Fibroblast of lung (primary cell): ENCODE measurements around the gene TRIM36. TPM values are rescaled to one million over a fixed set of nuclear protein-coding genes. Genes with fewer than 3 reads are reported as not detected.

Source experiments
- DNase-seq, 2 donors: peaks; one replicate each; pipeline versions ENCODE4 v3.0.0 to v3.0.0-alpha.2; 2010; ENCODE audit warnings: low read depth in 2 of 2
- H2AFZ ChIP-seq: 2 replicates; pipeline ENCODE4 v1.5.1; 2012; ENCODE audit warnings: low read length, control low read depth, inconsistent platforms
- H3K27ac ChIP-seq: 2 replicates; pipeline ENCODE4 v1.5.1; 2011; ENCODE audit warnings: low read length, control low read depth; ENCODE audit not compliant: insufficient read depth
- H3K27me3 ChIP-seq: 2 replicates; pipeline ENCODE4 v1.5.1; 2011; ENCODE audit warnings: mild to moderate bottlenecking, low read length; ENCODE audit not compliant: control insufficient read depth, insufficient read depth
- H3K36me3 ChIP-seq: 2 replicates; pipeline ENCODE4 v1.5.1; 2011; ENCODE audit warnings: low read length; ENCODE audit not compliant: control insufficient read depth, insufficient read depth
- H3K4me1 ChIP-seq: 2 replicates; pipeline ENCODE4 v1.5.1; 2011; ENCODE audit warnings: low read length; ENCODE audit not compliant: control insufficient read depth, insufficient read depth; ENCODE audit errors: extremely low read depth
- H3K4me2 ChIP-seq: 2 replicates; pipeline ENCODE4 v1.5.1; 2011; ENCODE audit warnings: low read length, control low read depth; ENCODE audit not compliant: insufficient read depth; ENCODE audit errors: extremely low read depth
- H3K4me3 ChIP-seq, 4 experiments: fragments of 200-600 bp in 1 of 4; sonication (generic) in 1 of 4; replicated peaks in 1 of 4; 2 replicates each; pipeline ENCODE4 v1.5.1; 2011 to 2016; ENCODE audit warnings: low read length in 4 of 4, low read depth in 3 of 4, mild to moderate bottlenecking in 3 of 4, control low read depth in 2 of 4, inconsistent platforms in 1 of 4, mixed read lengths in 1 of 4; ENCODE audit not compliant: insufficient read depth in 1 of 4; ENCODE audit errors: control extremely low read depth in 1 of 4
- H3K79me2 ChIP-seq: 2 replicates; pipeline ENCODE4 v1.5.1; 2012; ENCODE audit warnings: mild to moderate bottlenecking, low read length, inconsistent platforms; ENCODE audit not compliant: control insufficient read depth, insufficient read depth
- H3K9ac ChIP-seq: 2 replicates; pipeline ENCODE4 v1.5.1; 2011; ENCODE audit warnings: mild to moderate bottlenecking, low read length, control low read depth; ENCODE audit not compliant: insufficient read depth
- H3K9me3 ChIP-seq: 2 replicates; pipeline ENCODE4 v1.5.1; 2012; ENCODE audit warnings: low read depth, low read length; ENCODE audit not compliant: control insufficient read depth, insufficient read depth
- H4K20me1 ChIP-seq: 2 replicates; pipeline ENCODE4 v1.5.1; 2011; ENCODE audit warnings: low read length; ENCODE audit not compliant: control insufficient read depth, insufficient read depth; ENCODE audit errors: extremely low read depth
- CTCF ChIP-seq, 2 donors: IDR thresholded peaks in 1 of 2; conservative IDR thresholded peaks in 1 of 2; 1 replicate in 1 of 2; 2 replicates in 1 of 2; pipeline ENCODE4 v1.5.1; 2011 to 2012; ENCODE audit warnings: low read length in 2 of 2, control low read depth in 1 of 2, inconsistent platforms in 1 of 2, low read depth in 1 of 2, mild to moderate bottlenecking in 1 of 2
- EZH2 ChIP-seq: IDR thresholded peaks from 2 replicates; pipeline ENCODE4 v1.5.1; 2012; ENCODE audit warnings: low read length, control low read depth, mild to moderate bottlenecking; ENCODE audit errors: missing control alignments
- polyA plus RNA-seq, 2 donors: library from polyadenylated mRNA; depleted of rRNA in 1 of 2; stranded (reverse) in 1 of 2; unstranded in 1 of 2; fragments of >200 nt; gene quantifications; 2 replicates each; pipeline ENCODE4 v1.2.1, GENCODE V29; 2011 to 2012; ENCODE audit warnings: missing spikeins in 1 of 2
- total RNA-seq: library from RNA; depleted of rRNA; stranded (reverse); fragments of >200 nt; gene quantifications from 2 replicates; pipeline ENCODE4 v1.2.1, GENCODE V29; 2014

The TRIM36 gene
- total and polyA plus RNA-seq, 2 donors (not counting 1 experiment from before 2014, with no cell fraction given), result 0.12 to 0.33 TPM

GRCh38 chr5:115202952-115203351, 33.2 kb upstream of the TRIM36 start:
- Histone ChIP-seq H2AFZ (no peak overlapping the region), H3K9me3 (no peaks in the 10 kb centered on the region), H3K9ac (no peak overlapping the region), H3K27ac (no peak overlapping the region), H3K36me3 (no peaks in the 10 kb centered on the region), H3K79me2 (no peaks in the 10 kb centered on the region), H3K4me1 (no peaks in the 10 kb centered on the region), H3K4me2 (no peak overlapping the region), H3K27me3 (no peaks in the 10 kb centered on the region), H4K20me1 (no peaks in the 10 kb centered on the region), H3K4me3 (no peak overlapping the region)
- TF ChIP-seq CTCF (conservative IDR thresholded peaks at IDR 0.05 in 1 of 2, IDR thresholded peaks at IDR 0.05 in 1 of 2; ENCODE audit: low read depth in 1 of 2, low read length in 2 of 2) (no peak), EZH2 (no peak)
- DNase-seq, result no peak

GRCh38 chr5:115196161-115196560, 26.5 kb upstream of the TRIM36 start:
- H3K4me2 ChIP-seq, result no peak overlapping the region
- H2AFZ ChIP-seq, result no peak overlapping the region
- DNase-seq, result no peak
- no peak overlapping the region for H3K27ac ChIP-seq
- H4K20me1 ChIP-seq, result no peaks in the 10 kb centered on the region
- H3K36me3 ChIP-seq, result no peaks in the 10 kb centered on the region
- no peaks in the 10 kb centered on the region for H3K79me2 ChIP-seq
- TF ChIP-seq CTCF (conservative IDR thresholded peaks at IDR 0.05 in 1 of 2, IDR thresholded peaks at IDR 0.05 in 1 of 2; ENCODE audit: low read depth in 1 of 2, low read length in 2 of 2) (no peak), EZH2 (no peak)
- H3K4me1 ChIP-seq, result no peaks in the 10 kb centered on the region
- no peaks in the 10 kb centered on the region for H3K27me3 ChIP-seq
- H3K9me3 ChIP-seq, result no peaks in the 10 kb centered on the region
- H3K4me3 ChIP-seq, result no peak overlapping the region
- H3K9ac ChIP-seq, result no peak overlapping the region

GRCh38 chr5:115194676-115195075, 25.0 kb upstream of the TRIM36 start:
- TF ChIP-seq CTCF (conservative IDR thresholded peaks at IDR 0.05 in 1 of 2, IDR thresholded peaks at IDR 0.05 in 1 of 2; ENCODE audit: low read depth in 1 of 2, low read length in 2 of 2), result no peak
- TF ChIP-seq EZH2, result no peak
- Histone ChIP-seq H2AFZ (no peak overlapping the region), H3K4me3 (no peak overlapping the region), H3K79me2 (no peaks in the 10 kb centered on the region), H3K27me3 (no peaks in the 10 kb centered on the region), H4K20me1 (no peaks in the 10 kb centered on the region), H3K4me1 (no peaks in the 10 kb centered on the region), H3K27ac (no peak overlapping the region), H3K9ac (no peak overlapping the region), H3K36me3 (no peaks in the 10 kb centered on the region), H3K4me2 (no peak overlapping the region), H3K9me3 (no peaks in the 10 kb centered on the region)
- DNase-seq, result peak in 1 of 2 donors; percentile 27
